ENCODE measurements around the gene MYLK. TPM values are rescaled to one million over a fixed set of nuclear protein-coding genes. Genes with fewer than 3 reads are reported as not detected.

Gene MYLK
- total and polyA plus RNA-seq, 4 donors = 17.1 to 158 (median 41.9) TPM

DNA sequence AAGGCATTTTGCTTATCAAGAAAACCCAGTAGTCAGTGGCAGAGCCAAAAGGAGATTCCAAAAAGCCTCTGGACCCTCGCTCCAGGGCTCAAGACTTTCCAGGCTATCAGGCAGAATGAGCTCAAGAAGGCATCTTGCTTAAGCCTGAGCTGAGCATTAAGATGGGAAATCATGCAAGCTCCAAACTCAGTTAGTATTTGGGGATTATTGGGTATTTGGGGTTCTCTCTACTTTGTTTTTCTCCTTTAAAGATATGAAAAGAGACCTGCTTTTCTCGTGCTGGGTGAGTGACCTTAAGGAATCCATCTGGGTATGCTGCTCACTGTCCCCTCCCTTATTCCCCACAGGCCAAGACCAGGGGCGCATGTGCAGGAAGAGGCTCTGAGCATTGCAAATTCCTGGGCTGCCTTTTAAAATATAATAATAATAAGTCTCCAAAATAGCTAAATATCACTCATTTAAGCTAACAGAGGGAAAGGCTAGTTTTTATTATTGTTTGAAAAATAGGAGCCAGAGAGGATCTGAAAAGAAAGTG, 223.9 kb downstream of the MYLK start (continued):
- TF ChIP-seq, protein P1, sequence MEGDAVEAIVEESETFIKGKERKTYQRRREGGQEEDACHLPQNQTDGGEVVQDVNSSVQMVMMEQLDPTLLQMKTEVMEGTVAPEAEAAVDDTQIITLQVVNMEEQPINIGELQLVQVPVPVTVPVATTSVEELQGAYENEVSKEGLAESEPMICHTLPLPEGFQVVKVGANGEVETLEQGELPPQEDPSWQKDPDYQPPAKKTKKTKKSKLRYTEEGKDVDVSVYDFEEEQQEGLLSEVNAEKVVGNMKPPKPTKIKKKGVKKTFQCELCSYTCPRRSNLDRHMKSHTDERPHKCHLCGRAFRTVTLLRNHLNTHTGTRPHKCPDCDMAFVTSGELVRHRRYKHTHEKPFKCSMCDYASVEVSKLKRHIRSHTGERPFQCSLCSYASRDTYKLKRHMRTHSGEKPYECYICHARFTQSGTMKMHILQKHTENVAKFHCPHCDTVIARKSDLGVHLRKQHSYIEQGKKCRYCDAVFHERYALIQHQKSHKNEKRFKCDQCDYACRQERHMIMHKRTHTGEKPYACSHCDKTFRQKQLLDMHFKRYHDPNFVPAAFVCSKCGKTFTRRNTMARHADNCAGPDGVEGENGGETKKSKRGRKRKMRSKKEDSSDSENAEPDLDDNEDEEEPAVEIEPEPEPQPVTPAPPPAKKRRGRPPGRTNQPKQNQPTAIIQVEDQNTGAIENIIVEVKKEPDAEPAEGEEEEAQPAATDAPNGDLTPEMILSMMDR (IDR thresholded peaks at IDR 0.05; ENCODE audit: low read depth, low read length, missing input control) = no peak
- TF ChIP-seq ZBTB33 (IDR thresholded peaks at IDR 0.05) = no peak
- TF ChIP-seq, protein P2, sequence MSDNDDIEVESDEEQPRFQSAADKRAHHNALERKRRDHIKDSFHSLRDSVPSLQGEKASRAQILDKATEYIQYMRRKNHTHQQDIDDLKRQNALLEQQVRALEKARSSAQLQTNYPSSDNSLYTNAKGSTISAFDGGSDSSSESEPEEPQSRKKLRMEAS (IDR thresholded peaks at IDR 0.05) = no peak

- TF ChIP-seq RXRA (IDR thresholded peaks at IDR 0.05) = no peak
- TF ChIP-seq SP1 (IDR thresholded peaks at IDR 0.05) = no peak
- no peak for TF ChIP-seq YY1 (IDR thresholded peaks at IDR 0.05)
- no peak for TF ChIP-seq FOXA2 (IDR thresholded peaks at IDR 0.05)
- TF ChIP-seq EGR1 (IDR thresholded peaks at IDR 0.05; ENCODE audit: low read depth in 2 of 2) = no peak
- TF ChIP-seq RAD21 (IDR thresholded peaks at IDR 0.05) = no peak
- no peak for TF ChIP-seq TAF1 (conservative IDR thresholded peaks at IDR 0.05)
- TF ChIP-seq, protein P1 (IDR thresholded peaks at IDR 0.05; ENCODE audit: low read depth, low read length, missing input control) = no peak
- no peak for TF ChIP-seq FOXA1 (IDR thresholded peaks at IDR 0.05)
- TF ChIP-seq HNF4A (conservative IDR thresholded peaks at IDR 0.05) = no peak
- no peak for TF ChIP-seq REST (IDR thresholded peaks at IDR 0.05)
- no peak for TF ChIP-seq GABPA (IDR thresholded peaks at IDR 0.05 in 1 of 2, conservative IDR thresholded peaks at IDR 0.05 in 1 of 2)
- TF ChIP-seq JUND (IDR thresholded peaks at IDR 0.05) = no peak
- TF ChIP-seq HNF4G (IDR thresholded peaks at IDR 0.05) = no peak
- no peak for TF ChIP-seq NR2F2 (IDR thresholded peaks at IDR 0.05)
- TF ChIP-seq, protein P3, sequence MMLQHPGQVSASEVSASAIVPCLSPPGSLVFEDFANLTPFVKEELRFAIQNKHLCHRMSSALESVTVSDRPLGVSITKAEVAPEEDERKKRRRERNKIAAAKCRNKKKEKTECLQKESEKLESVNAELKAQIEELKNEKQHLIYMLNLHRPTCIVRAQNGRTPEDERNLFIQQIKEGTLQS (IDR thresholded peaks at IDR 0.05) = no peak
- TF ChIP-seq ZBTB33 (IDR thresholded peaks at IDR 0.05) = no peak
- TF ChIP-seq, protein P2 (IDR thresholded peaks at IDR 0.05) = no peak
- peaks cover 6 to 34% (median 23%) of the 10 kb centered on the region in 4 donors for H3K36me3 ChIP-seq (ENCODE audit: control insufficient read depth in 4 of 4, insufficient read depth in 3 of 4, low read depth in 1 of 4, low read length in 3 of 4)
- H3K4me1 ChIP-seq (ENCODE audit: control insufficient read depth in 4 of 4, insufficient read depth in 4 of 4, low read length in 3 of 4) = peaks cover 2 to 12% (median 9%) of the 10 kb centered on the region in 4 donors
- H3K27me3 ChIP-seq (ENCODE audit: control insufficient read depth in 4 of 4, insufficient read depth in 4 of 4, low read length in 3 of 4) = no peaks in the 10 kb centered on the region
- no peaks in the 10 kb centered on the region for H3K9me3 ChIP-seq (ENCODE audit: control insufficient read depth in 4 of 4, low read length in 3 of 4)
- no peak overlapping the region for H3K4me3 ChIP-seq (ENCODE audit: low read depth in 1 of 3, low read length in 3 of 3)
- 93% methylated on average over 1 of the region's 1 CpG for WGBS
- DNase-seq (ENCODE audit: low spot score) = no peak
- H3K27ac ChIP-seq (ENCODE audit: low read depth in 1 of 2, low read length in 2 of 2) = no peak overlapping the region
- no peak overlapping the region for H3K9ac ChIP-seq (ENCODE audit: low read depth in 1 of 2, low read length in 2 of 2)
Observed at GRCh38 chr3:123658852-123659206, 225.3 kb downstream of the MYLK start.

All from liver (tissue), 9 donors.